Spleen (tissue), 7 donors: Measurements from ENCODE around the gene ARID1A.

Source experiments
- POLR2A ChIP-seq, 3 donors: fragments of 450-650 bp; IDR thresholded peaks; one replicate each; pipeline ENCODE4 v1.5.1; 2017; ENCODE audit warnings: antibody characterized with exemption in 3 of 3, mild to moderate bottlenecking in 1 of 3
- TF ChIP-seq, protein P1 (sequence below), 11 experiments: fragments of 200-600 bp in 7 of 11; fragments of 450-650 bp in 4 of 11; sonication (generic) in 4 of 11; IDR thresholded peaks in 8 of 11; conservative IDR thresholded peaks in 3 of 11; 1 replicate in 7 of 11; 2 replicates in 4 of 11; pipeline versions ENCODE4 v1.4.0 to v1.8.0; 2016 to 2021; ENCODE audit warnings: antibody characterized with exemption in 11 of 11, inconsistent platforms in 4 of 11, mild to moderate bottlenecking in 1 of 11
- donor health status: DM: no; HTN: no; CAD: no; lungs with moderate emphysema.
- donor health status: DM: no; HTN: no; CAD: no.
- donor health status: DM: no; HTN: no; CAD: no.

DNA sequence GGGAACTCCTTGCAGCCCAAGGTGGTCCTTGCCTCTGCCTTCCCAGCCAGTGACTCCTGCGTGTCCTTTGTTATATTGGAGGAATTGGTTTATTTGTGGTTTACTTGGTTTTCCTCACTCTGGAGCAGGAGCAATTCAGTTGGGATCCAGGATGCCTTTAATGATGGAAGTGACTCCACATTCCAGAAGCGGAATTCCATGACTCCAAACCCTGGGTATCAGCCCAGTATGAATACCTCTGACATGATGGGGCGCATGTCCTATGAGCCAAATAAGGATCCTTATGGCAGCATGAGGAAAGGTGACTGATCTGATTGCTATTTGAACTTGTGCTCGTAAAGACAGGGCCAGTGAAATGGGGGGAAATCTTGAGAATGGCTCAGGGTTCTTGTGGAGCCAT lies 76.9 kb downstream of the ARID1A start:
- TF ChIP-seq, protein P1, sequence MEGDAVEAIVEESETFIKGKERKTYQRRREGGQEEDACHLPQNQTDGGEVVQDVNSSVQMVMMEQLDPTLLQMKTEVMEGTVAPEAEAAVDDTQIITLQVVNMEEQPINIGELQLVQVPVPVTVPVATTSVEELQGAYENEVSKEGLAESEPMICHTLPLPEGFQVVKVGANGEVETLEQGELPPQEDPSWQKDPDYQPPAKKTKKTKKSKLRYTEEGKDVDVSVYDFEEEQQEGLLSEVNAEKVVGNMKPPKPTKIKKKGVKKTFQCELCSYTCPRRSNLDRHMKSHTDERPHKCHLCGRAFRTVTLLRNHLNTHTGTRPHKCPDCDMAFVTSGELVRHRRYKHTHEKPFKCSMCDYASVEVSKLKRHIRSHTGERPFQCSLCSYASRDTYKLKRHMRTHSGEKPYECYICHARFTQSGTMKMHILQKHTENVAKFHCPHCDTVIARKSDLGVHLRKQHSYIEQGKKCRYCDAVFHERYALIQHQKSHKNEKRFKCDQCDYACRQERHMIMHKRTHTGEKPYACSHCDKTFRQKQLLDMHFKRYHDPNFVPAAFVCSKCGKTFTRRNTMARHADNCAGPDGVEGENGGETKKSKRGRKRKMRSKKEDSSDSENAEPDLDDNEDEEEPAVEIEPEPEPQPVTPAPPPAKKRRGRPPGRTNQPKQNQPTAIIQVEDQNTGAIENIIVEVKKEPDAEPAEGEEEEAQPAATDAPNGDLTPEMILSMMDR (IDR thresholded peaks at IDR 0.05 in 8 of 11, conservative IDR thresholded peaks at IDR 0.05 in 3 of 11): no peak
- TF ChIP-seq POLR2A (IDR thresholded peaks at IDR 0.05): no peak
